ENCODE data around the gene HS6ST2.

DNA sequence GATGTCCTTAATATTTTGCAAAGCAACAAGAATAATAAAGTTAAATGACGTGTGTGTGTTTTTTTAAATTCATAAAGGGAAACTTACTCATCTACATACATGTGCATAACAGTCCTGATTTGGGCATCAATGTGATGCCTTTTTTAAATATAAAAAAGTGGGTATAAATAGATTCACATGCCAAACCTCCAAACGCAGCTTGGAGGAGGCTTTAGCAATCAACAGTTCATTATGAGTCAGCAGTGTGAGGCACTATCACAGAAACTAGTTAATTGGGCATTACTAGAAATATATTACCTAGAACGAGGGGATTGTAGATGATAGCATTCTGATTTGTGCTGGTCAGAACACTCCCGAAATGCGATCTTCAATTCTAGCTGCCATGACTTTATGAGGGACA lies 115.1 kb downstream of the HS6ST2 start:
- TF ChIP-seq, protein P1, sequence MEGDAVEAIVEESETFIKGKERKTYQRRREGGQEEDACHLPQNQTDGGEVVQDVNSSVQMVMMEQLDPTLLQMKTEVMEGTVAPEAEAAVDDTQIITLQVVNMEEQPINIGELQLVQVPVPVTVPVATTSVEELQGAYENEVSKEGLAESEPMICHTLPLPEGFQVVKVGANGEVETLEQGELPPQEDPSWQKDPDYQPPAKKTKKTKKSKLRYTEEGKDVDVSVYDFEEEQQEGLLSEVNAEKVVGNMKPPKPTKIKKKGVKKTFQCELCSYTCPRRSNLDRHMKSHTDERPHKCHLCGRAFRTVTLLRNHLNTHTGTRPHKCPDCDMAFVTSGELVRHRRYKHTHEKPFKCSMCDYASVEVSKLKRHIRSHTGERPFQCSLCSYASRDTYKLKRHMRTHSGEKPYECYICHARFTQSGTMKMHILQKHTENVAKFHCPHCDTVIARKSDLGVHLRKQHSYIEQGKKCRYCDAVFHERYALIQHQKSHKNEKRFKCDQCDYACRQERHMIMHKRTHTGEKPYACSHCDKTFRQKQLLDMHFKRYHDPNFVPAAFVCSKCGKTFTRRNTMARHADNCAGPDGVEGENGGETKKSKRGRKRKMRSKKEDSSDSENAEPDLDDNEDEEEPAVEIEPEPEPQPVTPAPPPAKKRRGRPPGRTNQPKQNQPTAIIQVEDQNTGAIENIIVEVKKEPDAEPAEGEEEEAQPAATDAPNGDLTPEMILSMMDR (IDR thresholded peaks at IDR 0.05), result no peak
- no peak for TF ChIP-seq POLR2A (IDR thresholded peaks at IDR 0.05)
